HCEC 1CT (cell line): ENCODE measurements around the gene SLC7A6OS.
A peak's percentile ranks its signal among the peaks of the same experiment; 100 is the strongest.
"Not testable (repeated sequence)": the region's sequence is repeated elsewhere in the genome, so short reads cannot be mapped to it uniquely, and the experiment has no call there.

Experiments used
- DNase-seq: peaks from one replicate; pipeline ENCODE4 v3.0.0-alpha.2; 2017

The SLC7A6OS gene

GRCh38 chr16:68297908-68298307 is 12.8 kb downstream of the SLC7A6OS start:
- DNase-seq: no peak

DNA sequence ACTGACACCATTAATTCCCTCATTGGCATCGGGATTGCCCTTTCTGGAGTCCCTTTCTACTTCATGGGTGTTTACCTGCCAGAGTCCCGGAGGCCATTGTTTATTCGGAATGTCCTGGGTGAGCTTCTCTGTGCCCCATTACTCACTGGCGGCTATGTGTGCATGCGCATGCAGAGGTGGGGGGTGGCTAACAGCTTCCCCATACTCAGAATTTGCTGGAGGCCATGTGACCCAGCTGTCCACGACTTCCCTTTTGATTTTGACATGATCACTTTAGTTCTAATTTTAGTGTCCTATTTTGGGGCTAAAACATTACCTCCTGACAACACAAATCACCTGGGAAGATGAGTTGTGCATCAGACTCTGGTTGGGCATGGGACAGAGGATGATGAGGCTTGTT is 14.1 kb downstream of the SLC7A6OS start:
- no peak for DNase-seq

DNA sequence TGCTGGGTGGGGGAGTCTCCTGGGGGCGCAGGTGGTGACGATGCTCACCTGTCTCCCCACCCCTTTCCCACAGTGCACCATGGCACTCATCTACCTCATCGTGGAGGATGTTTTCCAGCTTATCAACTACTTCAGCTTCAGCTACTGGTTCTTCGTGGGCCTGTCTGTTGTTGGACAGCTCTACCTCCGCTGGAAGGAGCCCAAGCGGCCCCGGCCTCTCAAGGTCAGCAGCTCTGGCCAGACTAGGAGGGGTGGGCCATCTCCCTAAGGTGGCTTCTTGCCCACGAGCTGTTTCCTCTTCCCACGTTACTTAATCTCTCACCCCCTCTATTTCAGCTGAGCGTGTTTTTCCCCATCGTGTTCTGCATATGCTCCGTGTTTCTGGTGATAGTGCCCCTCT is 14.5 kb downstream of the SLC7A6OS start:
- no peak for DNase-seq

GRCh38 chr16:68292425-68292824 is 18.3 kb downstream of the SLC7A6OS start:
- DNase-seq: no peak

- DNase-seq: no peak
Measured at GRCh38 chr16:68291227-68291626, 19.5 kb downstream of the SLC7A6OS start.

DNA sequence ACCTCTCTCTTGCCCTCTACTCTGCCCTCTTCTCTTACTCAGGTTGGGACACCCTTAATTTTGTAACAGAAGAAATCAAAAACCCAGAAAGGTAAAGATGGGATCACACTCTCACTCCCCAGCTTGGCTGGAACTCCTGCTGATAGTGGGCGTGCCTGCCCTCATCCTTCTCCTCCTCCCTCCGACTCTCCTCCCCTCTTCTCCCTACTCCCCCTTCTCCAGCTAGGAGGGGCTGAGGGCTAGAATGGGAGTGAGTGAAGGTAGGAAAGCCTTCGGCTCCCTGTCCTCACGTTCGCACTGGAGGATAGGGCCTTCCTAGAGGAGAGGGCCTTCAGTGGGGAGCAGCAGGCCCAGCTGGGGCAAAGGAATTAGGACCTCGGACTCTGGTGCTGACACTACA is 20.3 kb downstream of the SLC7A6OS start:
- DNase-seq: no peak

GRCh38 chr16:68289621-68290329 is 21.0 kb downstream of the SLC7A6OS start:
- DNase-seq: no peak

GRCh38 chr16:68289202-68289601 is 21.5 kb downstream of the SLC7A6OS start:
- no peak for DNase-seq

GRCh38 chr16:68288796-68289195 is 21.9 kb downstream of the SLC7A6OS start:
- DNase-seq: not testable (repeated sequence)

DNA sequence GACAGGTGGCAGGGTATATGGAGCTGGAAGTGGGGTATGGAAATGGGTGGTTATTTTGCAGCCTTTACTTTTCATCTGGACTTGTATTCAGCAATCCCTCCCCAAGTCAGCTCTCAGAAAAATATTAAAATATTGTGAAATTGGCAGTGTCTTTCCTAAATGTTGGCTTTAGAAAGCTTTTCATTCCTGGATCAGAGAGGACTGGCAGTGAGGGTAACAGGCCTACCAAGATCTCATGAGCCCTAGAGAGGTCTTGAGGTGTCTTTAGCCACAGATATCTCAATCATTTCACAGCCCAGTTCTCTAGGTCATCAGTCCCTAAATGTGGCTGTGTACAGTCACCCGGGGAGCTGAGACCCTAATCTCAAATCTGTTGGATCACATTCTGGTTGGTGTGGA is 22.5 kb downstream of the SLC7A6OS start:
- no peak for DNase-seq

DNA sequence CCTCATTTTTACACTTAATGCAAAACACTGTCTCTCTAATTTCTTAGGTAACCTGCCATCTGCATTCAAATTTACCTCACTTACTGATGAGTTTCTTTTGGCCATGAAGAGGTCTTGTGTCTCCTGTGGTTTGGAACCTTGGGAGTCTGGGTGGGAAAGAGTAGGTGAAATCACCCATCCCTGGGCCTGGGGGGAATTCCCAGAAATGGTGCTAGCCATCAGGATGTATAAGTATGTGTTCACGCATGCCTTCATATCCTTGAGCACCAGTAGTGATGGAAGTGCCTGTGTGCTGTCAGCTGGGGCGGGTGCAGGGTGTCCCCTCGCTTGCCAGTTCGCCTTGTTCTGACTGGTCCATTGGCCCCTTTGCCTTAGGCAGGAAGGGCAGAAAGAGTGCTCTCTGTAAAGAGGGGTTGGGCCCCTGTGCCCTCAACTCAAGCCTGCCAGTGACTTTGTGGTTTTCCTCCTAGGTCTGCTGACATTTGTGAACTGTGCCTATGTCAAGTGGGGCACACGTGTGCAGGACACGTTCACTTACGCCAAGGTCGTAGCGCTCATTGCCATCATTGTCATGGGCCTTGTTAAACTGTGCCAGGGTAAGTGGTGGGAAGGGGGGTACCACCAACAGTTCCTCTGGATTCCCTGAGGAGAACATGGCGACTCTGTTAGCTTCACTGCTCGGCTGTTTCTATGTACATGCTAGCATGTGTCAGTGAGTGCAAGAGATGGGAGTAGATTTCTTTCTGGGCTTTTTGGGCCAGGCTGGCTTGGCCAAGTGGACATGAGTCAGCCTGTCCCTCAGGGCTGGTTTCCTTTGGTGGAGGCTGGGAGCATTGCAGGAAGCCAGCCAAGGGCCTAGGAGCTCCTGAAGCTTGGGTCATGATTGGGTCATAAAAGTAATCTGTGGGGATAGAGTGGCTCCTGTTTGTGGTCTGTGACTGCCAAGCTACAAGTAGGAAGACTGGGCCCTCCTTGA is 23.2 kb downstream of the SLC7A6OS start:
- peak; percentile 77 for DNase-seq

DNA sequence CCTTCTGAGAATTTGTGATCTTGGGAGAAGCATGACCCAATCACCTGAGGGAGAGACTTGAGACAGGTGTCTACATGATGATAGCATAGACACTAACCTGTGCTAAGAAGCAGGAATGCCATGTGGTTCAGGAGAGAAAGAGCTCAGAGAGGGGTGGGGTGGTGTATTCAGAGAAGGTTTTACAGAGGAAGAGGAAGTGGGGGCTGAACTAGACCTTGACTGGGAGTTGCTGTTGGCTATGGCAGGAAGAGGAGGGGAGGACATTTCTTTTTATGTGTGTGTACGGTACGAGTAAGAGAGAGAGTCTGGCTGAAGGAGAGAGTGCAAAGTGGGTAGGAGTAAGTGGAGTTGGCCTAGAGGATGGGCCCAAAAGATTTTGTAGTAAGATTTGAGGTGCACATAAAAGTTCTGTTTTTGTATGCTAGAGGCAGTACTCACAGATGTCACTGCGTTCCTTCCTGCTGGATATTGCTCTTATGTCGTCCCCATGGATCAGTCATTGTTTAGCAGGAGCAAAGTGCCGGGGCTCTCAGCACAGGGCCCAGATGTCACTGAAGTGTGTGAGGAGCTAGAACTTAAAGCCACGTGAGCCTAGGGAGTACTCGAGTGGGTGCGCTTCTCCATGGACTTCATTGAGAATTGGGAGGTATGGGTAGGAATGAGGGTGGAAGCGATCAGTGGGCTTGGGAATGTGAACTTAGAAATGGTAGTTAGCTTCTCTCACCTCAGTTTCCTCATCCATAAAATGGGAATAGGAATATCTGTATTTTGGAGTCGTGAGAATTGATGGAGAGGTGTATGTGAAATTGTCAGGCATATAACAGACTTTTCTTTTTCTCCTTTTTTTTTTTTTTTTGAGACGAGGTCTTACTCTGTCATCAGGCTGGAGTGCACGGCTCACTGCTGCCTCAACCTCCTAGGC is 24.3 kb downstream of the SLC7A6OS start:
- DNase-seq: no peak

DNA sequence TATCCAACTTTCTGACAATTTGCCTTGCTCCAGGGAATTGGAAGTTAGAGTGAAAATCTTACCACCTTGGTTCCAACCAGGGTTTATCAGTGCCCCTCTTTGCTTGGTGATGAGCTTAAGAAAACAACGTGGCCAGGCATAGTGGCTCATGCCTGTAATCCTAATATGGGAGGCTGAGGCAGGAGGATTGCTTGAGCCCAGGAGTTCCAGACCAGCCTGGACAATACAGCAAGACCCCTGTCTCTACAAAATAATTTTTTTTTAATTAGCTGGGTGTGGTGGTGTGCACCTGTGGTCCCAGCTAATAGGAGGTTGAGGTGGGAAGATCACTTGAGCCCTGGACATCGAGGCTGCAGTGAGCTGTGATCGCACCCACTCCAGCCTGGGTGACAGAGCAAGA is 25.1 kb downstream of the SLC7A6OS start:
- DNase-seq: no peak

DNA sequence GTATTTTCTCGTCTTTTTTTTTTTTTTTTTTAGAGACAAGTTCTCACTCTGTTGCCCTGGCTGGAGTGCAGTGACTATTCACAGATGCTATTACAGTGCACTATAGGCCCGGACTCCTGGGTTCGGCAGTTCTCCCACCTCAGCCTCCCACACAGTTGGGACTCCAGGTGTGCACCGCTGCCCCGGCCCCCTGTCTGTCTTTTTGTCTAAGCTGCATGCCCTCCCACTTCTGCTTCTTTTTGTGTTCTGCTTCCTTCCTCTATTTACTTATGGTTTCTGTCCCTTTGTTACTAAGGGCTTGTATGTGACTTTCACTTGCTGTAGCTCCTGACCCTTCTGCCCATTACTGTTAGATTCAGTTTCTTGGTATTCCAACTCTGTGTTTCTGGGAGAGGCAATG is 25.9 kb downstream of the SLC7A6OS start:
- no peak for DNase-seq

- no peak for DNase-seq
Measured at GRCh38 chr16:68283801-68284598, 26.7 kb downstream of the SLC7A6OS start.

GRCh38 chr16:68283346-68283745 is 27.4 kb downstream of the SLC7A6OS start:
- DNase-seq: no peak

DNA sequence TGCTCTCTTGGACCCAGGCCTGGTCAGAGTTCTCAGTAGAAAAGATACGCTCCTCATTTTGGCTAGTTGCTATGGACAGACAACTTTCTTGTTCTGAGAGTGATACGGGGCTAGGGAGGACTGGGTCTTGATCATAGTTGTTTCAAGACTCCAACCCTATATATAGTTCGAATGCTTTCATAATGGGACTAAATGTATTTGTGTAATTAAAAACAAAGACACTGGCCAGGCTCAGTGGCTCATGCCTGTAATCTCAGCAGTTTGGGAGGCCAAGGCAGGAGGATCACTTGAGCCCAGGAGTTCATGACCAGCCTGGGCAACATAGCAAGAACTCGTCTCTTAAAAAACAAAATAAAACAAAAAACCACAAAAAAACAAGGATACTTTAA is 28.7 kb downstream of the SLC7A6OS start:
- no peak for DNase-seq

DNA sequence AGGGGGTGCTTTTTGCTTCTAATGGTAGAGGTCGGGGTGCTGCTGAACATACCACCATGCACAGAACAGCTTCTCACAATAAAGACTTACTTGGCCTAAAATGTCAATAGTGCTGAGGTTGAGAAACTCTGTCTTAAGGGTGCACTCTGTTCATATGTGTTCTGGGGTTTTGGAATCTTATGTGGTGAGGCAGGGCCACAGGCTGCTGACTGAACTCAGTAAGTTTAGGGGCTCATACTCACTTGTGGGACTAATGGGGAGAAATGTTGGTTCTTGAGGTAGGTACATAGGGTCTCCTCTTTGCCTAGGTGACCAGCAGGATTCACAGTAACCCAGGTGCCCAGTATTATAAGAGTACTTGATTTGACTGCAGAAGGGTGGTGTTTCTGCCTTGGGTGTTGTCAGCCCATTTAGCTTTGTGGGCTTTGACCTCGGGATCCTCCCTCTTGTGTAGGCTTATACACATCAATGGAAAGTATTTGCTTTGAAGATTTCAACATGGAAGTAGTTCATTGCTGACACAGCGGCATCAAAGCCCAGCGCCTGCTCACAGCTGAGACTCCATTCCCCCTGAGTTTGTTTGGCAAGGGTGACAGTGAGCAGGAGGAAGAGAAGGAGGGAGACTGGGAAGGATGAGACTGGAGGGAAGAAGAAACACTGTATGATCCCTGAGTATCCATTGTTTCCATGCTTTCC is 29.2 kb downstream of the SLC7A6OS start:
- DNase-seq: no peak

- DNase-seq: no peak
Measured at GRCh38 chr16:68279726-68280558, 30.8 kb downstream of the SLC7A6OS start.

GRCh38 chr16:68276223-68276622 is 34.5 kb downstream of the SLC7A6OS start:
- DNase-seq: no peak
